Measurements from ENCODE around the gene KIF2B. TPM values are rescaled to one million over a fixed set of nuclear protein-coding genes. Genes with fewer than 3 reads are reported as not detected.
"Not testable (repeated sequence)": the region's sequence is repeated elsewhere in the genome, so short reads cannot be mapped to it uniquely, and the experiment has no call there.

The KIF2B gene
- total and polyA plus RNA-seq, 8 donors: 0.02 TPM; not detected in 7

DNA sequence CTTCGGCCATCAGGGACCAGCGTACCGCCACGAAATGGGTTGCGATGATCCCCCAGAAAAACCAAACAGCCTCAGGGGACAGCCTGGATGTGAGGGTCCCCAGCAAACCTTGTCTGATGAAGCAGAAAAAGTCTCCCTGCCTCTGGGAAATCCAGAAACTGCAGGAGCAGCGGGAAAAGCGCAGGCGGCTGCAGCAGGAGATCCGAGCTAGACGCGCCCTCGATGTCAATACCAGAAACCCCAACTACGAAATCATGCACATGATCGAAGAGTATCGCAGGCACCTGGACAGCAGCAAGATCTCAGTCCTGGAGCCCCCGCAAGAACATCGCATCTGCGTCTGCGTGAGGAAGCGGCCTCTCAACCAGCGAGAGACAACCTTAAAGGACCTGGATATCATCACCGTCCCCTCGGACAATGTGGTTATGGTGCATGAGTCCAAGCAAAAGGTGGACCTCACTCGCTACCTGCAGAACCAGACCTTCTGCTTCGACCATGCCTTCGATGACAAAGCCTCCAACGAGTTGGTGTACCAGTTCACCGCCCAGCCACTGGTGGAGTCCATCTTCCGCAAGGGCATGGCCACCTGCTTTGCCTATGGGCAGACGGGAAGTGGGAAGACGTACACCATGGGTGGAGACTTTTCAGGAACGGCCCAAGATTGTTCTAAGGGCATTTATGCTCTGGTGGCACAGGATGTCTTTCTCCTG lies 769 bp downstream of the KIF2B start:
- TF ChIP-seq, protein P1, sequence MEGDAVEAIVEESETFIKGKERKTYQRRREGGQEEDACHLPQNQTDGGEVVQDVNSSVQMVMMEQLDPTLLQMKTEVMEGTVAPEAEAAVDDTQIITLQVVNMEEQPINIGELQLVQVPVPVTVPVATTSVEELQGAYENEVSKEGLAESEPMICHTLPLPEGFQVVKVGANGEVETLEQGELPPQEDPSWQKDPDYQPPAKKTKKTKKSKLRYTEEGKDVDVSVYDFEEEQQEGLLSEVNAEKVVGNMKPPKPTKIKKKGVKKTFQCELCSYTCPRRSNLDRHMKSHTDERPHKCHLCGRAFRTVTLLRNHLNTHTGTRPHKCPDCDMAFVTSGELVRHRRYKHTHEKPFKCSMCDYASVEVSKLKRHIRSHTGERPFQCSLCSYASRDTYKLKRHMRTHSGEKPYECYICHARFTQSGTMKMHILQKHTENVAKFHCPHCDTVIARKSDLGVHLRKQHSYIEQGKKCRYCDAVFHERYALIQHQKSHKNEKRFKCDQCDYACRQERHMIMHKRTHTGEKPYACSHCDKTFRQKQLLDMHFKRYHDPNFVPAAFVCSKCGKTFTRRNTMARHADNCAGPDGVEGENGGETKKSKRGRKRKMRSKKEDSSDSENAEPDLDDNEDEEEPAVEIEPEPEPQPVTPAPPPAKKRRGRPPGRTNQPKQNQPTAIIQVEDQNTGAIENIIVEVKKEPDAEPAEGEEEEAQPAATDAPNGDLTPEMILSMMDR (IDR thresholded peaks at IDR 0.05): no peak
- intact Hi-C loops (cut with DNase I): no loop called here
- H3K27me3 ChIP-seq: peaks cover 0 to 4% (median 0%) of the 10 kb centered on the region in 4 donors
- WGBS, 2 donors: 82 to 90% methylated on average over 32 of the region's 32 CpGs
- no peaks in the 10 kb centered on the region for H3K4me1 ChIP-seq
- no peaks in the 10 kb centered on the region for H3K36me3 ChIP-seq
- DNase-seq: no peak
- no peaks in the 10 kb centered on the region for H3K9me3 ChIP-seq
- no peak overlapping the region for H3K27ac ChIP-seq
- FAIRE-seq: no peak
- no peak for ATAC-seq
- H3K4me3 ChIP-seq: no peak overlapping the region

DNA sequence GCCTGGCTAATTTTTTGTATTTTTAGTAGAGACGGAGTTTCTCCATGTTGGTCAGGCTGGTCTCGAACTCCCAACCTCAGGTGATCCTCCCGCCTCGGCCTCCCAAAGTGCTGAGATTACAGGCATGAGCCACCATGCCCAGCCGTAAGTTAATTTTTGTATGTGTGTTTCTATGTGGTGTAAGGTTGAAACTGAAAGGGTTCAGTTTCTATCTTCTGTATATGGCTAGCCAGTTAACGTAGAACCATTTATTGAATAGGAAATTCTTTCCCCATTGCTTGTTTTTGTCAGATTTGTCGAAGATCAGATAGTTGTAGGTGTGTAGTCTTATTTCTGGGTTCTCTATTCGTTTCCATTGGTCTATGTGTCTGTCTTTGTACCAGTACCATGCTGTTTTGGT lies 12.0 kb downstream of the KIF2B start:
- DNase-seq; H3K27me3 ChIP-seq; H3K4me1 ChIP-seq; ATAC-seq; H3K27ac ChIP-seq; FAIRE-seq; H3K9me3 ChIP-seq; H3K36me3 ChIP-seq; H3K4me3 ChIP-seq; intact Hi-C loops (cut with DNase I): not testable (repeated sequence)
- 69 to 84% methylated on average over 8 of the region's 8 CpGs for WGBS, 2 donors

DNA sequence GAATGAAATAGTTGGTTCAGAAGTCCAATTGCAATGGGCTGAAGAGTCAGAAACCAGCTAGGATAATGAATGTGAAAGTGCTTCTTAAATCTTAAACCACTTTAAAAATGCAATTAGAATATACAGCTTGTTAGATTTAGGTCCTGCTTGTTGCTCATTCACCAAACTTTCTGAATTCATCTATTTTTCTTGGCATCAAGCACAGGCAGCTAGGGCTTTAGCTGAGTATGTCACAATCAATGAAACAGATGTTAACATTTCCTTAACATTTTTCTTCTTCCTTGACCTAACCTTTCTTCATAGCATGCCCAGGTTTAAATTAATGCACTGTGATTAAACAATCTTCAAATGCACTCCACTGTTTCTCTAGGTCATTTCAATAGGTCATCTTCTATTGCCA lies 14.4 kb downstream of the KIF2B start:
- TF ChIP-seq, protein P1 (IDR thresholded peaks at IDR 0.05): no peak
- intact Hi-C loops (cut with DNase I): no loop called here
- Histone ChIP-seq H3K4me3 (no peak overlapping the region), H3K9me3 (no peaks in the 10 kb centered on the region), H3K4me1 (no peaks in the 10 kb centered on the region), H3K36me3 (no peaks in the 10 kb centered on the region), H3K27ac (no peak overlapping the region), H3K27me3 (no peaks in the 10 kb centered on the region)
- FAIRE-seq (no peak), ATAC-seq (no peak), DNase-seq (no peak)

DNA sequence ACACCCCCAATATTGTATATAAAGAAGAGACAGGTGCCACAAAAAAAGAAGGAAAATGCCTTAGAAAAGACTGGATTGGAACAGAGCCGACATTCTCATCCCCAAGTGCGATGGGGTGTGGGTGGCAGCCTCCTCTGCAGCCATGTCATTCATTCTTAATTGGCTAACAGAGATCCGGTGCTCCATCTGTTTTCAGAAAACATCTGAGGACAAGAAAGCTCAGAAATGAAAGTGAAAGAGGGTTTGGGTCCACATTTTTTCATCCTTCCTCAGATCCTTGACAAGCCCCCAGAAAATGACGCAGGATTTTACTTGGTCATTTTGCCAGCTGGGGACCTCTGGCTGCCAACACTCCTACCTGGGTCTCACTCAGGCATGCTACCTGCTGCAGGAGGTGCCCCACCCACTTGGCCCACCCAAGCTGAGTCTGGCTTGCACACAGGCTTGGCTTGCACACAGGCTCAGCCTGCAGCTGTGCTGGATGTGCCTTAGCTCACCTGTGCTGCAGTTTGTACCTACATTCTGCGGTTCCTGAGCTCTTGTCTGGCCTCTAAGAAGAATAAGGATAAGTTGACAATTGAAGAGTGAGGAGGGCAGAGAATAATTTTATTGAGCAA lies 21.9 kb downstream of the KIF2B start:
- 62 to 75% methylated on average over 5 of the region's 5 CpGs for WGBS, 2 donors
- TF ChIP-seq, protein P1 (IDR thresholded peaks at IDR 0.05): no peak
- Histone ChIP-seq H3K4me3 (no peak overlapping the region), H3K36me3 (no peaks in the 10 kb centered on the region), H3K27me3 (peaks cover 0 to 7% (median 0%) of the 10 kb centered on the region in 4 donors), H3K9me3 (no peaks in the 10 kb centered on the region), H3K27ac (no peak overlapping the region), H3K4me1 (no peaks in the 10 kb centered on the region)
- DNase-seq: no peak
- ATAC-seq: no peak
- intact Hi-C loops (cut with DNase I): no loop called here
- FAIRE-seq: no peak

DNA sequence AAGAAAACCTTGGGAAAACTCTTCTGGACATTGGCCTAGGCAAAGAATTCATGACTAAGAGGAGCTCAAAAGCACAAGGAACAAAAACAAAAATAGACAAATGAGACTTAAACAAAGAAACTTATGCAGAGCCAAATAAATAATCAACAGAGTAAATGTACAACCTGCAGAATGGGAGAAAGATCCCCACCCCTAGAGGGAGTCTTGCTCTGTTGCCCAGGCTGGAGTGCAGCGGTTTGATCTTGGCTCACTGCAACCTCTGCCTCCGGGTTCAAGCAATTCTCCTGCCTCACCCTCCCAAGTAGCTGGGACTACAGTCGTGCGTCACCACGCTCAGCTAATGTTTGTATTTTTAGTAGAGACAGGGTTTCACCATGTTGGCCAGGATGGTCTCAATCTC lies 48.4 kb downstream of the KIF2B start:
- 78 to 89% methylated on average over 5 of the region's 5 CpGs for WGBS, 2 donors
- H3K27ac ChIP-seq; H3K27me3 ChIP-seq; H3K9me3 ChIP-seq; H3K4me3 ChIP-seq; FAIRE-seq; H3K4me1 ChIP-seq; intact Hi-C loops (cut with DNase I); ATAC-seq; DNase-seq; H3K36me3 ChIP-seq: not testable (repeated sequence)

Measured in pancreas (tissue), 10 donors.